Activated CD4-positive, alpha-beta T cell treated with anti-CD3 and anti-CD28 coated beads, Interleukin-2, amount 50 U/mL, for 4 hours (primary cell): ENCODE data around the gene NUAK2.
A peak's percentile ranks its signal among the peaks of the same experiment; 100 is the strongest.

Source experiments
- DNase-seq, 2 experiments: peaks; one replicate each; pipeline ENCODE4 v3.0.0-alpha.2; 2020

The NUAK2 gene

DNA sequence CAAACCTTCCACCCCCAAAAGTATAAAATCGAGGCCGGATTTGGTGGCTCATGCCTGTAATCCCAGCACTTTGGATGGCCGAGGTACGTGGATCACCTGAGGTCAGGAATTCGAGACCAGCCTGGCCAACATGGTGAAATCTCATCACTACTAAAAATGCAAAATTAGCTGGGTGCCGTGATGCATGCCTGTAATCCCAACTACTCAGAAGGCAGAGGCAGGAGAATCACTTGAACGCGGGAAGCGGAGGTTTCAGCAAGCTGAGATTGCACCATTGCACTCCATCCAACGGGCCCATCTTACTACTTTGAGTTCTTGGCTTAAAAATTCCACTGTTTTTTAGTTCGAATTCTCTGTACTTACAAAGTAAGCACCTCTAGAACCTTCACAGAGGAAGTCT lies 24.2 kb upstream of the NUAK2 start:
- no peak for DNase-seq

DNA sequence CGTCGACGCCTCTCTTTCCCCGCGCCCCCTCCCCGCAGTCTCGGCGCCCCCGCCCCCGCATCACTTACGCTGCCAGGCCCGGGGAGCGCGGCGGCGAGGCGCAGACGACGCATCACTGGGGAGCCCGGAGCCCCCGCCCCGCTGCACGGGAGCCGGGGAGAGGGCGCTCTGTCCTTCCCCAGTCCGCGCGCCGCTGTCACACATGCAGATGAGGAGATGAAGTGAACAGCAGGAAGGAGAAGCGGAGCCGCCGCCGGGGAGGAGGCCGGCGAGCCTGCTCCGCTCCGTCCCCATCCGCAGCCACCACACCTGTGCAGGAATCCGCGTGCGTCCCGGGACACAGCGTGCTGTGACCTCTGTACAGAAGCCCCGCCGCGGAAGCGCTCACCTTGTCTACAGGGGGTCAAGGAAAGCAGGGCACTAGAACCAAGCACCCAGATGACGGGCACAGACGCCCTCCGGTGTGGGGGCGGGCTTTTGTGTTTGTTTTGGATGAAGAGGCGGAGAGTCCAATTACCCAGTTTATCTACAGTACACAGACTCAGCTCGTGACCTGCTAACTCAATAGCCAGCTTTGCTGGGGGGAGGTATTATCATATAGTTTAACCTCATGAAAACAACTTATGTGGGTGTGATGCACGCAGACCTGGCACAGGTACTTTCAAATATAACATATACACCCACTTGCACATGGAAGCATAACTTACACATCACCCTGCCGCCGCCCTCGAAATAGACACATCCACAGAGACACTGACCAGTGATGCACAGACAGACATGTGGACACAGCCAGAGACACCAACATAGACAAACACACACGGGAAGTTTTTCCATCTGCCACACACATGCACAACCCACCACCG lies 22.8 kb upstream of the NUAK2 start:
- peak; percentile 43 to 56 for DNase-seq

DNA sequence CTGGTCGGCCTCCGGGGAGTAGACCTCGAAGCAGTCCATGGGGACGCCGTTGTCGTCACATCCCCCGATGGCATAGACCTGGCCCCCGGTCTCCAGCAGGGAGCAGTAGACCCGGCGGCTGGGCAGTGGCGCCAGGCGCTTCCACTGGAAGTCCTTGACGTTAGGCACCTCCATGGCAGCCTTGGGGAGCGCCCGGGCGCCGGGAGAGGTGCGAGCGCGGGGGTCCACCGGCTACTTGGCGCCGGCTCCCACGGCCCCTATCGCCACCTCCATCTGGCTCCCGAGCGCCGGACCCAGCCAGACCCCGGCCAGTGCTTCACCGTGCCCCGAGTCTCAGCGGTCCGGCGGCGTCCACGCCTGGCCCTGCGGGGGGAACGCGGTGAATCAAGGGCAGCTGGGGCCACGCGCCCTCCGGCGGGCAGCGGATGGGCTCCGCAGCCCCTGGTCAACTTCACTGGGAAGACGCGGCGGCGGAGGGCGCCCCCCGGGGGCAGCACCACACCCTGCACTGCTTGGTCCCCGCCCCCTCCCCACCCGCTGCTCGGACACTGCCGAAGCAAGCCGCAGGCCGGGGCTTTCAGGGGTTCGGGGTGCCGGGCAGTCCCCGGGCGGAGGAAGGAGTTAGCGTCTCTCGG lies 22.0 kb upstream of the NUAK2 start:
- no peak for DNase-seq

DNA sequence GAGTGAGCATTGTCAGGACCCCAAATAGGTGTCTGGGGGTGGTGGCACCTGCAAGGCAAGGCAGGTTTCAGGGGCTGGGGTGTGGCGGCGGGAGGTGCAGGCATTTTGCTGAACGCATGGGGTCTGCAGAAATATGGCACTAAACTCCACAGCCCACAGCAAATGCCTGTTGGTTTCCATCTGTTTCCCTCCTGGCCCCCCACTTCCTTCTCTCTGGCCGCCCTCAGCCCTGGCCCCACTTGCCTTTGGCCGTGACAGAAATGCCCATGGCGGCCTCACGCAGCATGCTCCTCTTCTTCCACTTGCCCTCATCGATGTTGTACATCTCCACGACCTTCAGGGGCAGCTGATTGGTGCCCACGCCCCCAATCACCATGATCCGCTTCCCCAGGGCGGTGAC lies 21.4 kb upstream of the NUAK2 start:
- no peak for DNase-seq

DNA sequence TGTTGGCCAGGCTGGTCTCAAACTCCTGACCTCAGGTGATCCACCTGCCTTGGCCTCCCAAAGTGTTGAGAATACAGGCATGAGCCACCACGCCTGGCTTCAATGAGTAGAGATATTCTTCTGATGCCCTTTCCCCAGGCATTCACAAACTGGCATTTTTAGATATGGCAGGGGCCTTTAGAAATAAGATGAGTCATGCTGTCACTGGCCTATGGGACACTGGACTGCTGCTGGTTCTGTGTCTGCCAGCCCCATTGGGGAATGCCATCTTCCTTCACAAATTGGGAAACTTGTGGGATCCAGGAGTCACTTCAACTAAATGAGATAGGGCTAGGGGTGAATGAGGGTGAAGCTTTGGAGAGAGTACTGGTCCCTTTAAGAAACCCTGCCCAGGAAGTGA lies 19.1 kb upstream of the NUAK2 start:
- no peak for DNase-seq

DNA sequence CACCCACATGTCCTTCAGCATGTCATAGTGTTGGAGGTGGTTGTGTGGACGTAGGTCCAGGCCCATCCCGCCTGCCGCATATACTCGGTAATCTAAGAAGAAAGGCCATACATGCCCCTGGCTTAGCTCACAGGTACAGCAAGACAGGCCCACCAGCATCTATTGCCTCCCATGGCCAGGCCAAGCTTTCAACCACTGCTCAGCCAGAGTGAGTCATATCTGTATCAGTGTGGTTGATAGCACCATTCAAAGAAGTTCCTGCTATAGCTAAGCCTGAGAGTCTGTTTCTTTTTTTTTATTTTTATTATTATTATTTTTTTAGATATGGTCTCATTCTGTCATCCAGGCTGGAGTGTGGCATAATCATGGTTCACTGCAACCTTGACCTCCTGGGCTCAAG lies 18.2 kb upstream of the NUAK2 start:
- no peak for DNase-seq

DNA sequence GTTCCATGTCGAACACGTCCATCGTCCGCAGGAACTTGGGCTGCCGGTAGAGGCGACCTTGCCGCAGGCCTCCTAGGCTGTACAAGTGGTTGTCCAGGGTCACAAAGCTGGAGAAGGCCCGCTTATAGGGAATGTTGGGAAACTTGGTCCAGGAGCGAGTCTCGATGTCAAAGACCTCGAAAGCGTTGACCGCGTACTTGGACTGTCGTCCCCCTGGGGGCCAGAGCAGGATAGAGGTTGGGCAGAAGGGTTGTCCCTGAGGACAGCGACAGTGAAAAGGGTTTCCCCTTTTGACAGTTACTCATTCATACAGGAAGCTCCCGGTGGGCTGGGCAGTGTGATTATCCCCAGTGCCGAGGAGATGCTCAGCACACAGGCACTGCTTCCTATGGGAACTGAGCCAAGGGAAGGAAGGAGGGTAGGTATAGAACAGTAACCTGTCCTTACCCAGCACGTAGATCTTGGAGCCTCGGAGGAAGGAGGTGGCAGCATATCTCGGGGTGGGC lies 17.7 kb upstream of the NUAK2 start:
- no peak for DNase-seq

DNA sequence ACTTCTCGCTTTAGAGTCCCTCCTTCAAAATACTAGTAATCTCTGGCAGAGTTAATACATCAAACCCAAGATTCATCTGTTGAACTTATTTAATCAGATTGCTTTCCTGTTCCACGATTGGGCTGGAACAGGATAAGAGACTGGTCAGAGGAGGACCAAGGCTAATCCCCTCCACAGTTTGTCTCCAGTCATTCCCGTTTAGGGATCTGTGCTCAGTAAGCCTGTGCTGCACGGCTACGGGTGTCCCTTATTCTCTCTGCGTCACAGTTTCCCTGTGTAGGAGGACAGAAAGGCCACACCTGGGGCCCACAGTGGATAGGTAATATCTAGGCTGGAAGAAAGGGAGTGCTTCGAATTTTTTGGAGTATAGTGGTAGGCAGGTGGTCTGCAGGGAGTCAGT lies 16.5 kb upstream of the NUAK2 start:
- no peak for DNase-seq

DNA sequence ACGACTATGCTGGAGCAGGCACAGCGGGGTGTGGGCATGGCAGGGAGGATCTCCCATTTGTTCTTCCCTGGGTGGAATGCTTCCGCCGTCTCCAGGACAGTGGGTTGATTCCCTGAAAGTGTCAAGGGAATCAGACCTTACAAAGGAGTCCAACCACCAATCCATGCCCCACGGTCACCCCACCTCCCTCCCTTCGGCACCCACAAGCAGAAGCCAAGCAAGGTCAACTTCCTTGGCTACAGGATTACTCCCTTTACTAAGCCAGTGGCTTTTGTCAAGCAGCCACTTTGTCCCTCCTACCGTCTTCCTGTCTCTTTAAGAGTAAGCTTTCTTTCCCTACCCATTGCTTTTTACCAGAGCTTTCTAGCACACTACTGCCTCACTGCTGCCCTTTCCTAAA lies 15.9 kb upstream of the NUAK2 start:
- no peak for DNase-seq

DNA sequence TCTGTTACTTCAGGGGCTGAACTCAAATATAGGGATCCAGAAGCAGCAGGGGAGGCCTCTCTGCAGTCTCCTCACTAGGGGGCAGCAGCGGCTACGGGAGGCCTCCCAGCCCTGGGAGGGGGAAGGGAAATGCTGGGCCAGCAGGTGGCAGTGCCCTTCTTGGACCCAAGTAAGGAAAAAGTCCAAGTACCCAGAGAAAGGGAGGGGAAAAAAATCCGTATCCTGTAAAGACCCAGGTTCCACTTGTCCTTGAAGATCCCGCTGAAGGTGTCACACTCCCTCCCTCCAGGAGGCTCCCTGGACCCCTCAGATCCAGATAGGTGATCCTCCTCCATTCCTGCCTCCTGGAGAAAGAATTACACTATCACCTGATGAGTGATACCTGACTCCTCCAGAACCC lies 14.1 kb upstream of the NUAK2 start:
- DNase-seq = peak; percentile 73 to 77

DNA sequence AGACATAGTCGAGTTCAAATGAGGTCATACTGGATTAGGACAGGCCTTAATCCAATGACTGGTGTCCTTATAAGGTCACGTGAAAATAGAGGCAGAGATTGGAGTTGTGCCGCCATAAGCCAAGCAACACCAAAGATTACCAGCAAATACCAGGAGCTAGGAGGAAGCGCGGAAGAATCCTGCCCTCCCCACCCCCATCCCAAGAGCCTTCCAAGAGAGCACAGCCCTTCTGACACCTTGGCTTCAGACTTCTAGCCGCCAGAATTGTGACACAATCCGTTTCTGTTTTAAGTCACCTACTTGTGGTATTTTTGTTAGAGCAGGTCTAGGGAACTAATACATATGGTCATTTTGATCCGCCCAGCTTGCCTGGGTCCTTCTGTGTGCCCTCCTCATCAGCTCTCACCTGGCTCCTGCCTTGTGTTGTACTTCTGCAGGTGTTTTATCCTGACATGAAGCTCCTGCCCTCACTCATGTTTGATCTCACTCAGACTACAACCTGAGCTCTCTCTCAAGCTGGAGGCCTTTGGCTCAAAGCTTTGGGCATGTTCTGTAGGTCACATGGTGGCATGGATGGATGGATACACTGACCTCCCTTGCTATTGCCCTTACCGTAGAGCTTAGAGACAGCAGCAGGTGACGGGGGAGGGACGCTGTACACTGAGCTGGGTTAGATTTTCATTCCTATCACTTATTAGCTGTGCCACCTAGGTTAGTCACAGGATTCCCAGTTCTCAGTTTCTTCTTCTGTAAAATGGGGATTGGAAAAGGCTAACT lies 10.7 kb upstream of the NUAK2 start:
- no peak for DNase-seq

DNA sequence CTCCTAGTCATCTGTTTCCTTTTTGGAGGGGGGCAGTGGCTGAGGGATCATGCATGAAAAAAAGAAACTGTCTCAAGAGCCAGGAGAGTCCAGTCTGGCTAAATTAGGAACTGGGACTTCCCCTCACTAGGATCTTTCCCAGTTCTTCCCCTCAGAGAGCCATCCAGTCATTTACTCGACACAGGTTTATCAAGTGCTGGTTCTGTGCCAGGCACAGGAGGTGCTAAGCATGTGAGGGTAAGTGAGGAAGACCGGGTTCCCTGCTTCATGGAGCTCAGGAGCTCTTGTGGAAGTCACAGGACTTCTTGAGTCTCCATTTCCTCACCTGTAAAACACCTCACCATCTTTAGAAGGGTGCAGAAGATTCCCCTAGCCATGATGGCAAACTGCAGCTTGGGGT lies 8.6 kb upstream of the NUAK2 start:
- DNase-seq = no peak

DNA sequence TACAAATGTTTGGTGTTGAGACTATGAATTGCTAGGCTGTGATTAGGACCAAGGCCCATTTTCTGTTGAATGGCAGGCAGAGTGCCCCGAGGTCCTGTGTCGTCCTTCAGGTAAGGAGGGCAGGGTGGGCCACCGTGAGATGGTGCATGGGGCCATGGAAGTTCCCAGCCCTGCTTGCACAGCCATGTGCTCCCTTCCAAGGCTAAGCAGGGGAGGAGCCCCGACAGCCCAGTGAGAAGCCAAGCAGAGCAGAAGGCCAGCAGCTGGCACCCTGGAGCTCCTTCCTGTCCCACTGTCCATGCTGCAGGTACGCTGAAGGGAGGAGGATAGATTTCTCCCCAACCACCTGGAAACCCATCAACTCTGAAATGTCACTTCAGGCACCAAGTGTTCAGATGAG lies 8.2 kb upstream of the NUAK2 start:
- DNase-seq = no peak

DNA sequence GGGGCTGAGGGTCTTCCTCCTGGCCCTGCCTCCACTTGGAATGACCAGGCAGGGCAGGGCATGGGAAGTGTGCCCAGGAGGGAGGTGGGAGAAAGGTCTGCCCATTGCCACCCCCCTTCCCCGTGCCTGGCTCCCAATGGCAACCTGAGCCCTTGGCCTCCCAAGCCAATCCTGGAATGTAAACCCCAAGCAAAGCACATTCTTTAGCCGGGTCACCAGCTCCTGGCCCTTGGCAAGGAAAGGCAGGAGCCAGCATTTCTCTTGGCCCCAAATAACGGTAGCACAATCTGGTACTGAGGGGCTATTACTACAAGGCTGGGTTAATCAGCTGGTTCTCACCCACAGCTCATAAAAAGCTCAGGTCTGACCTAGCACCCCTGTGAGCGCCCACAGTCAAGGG lies 6.9 kb upstream of the NUAK2 start:
- DNase-seq = no peak

DNA sequence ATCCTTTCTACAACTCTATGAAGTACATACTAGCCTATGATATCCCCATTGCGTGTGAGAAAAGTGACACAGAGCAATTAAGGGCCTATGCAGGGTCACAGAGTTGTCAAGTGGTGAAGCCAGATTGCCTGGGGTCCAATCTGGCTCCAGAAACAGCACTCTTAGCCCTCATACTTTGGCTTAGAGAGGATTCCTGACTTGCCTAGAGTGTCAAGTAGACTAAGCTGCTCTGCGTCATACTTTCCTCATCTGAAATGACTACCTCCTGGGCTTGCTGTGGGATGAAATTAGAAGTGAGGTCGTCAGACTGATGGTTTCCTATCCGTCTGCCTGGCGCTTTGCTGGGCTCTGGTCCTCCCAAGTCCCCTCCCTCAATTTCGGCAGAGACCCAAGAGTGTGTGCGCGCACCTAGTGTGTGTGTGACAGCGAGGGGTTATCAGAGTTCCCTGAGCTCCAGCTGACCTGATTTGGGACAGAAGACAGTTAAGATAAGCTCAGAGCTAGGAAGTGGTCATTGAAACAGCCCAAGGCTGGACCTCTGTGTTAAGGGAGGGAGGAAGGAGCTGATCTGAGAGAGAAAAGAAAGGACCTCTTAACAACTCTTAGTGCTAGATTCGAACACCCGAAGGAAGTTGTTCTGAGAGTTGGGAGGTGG lies 5.4 kb upstream of the NUAK2 start:
- no peak for DNase-seq

DNA sequence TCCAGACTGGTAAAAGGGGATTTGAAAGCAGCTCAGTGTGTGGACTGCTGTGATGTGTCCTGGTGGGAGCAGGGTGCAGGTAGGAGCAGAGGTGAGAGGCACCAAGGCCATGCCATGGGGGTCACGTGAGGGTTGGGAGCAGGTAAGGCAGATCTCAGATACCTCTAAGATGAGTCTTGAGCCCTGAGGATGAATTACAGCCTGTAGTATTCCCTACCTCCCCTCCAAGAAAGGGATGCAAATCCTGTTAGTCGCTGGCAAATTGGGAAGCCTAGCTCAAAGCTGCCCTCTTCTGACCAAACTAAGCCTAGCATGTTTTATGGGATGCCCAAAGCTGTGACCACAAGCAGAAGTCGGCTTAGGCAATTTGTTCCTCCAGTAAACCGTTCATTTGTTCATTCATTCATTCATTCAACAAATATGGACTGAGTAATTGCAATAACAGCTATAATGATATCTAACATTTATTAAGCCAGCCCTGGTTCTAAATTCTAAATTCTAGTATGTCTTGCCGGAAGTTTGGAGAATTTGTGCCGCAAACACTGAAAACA lies 3.9 kb upstream of the NUAK2 start:
- DNase-seq = peak; percentile 34 to 51

DNA sequence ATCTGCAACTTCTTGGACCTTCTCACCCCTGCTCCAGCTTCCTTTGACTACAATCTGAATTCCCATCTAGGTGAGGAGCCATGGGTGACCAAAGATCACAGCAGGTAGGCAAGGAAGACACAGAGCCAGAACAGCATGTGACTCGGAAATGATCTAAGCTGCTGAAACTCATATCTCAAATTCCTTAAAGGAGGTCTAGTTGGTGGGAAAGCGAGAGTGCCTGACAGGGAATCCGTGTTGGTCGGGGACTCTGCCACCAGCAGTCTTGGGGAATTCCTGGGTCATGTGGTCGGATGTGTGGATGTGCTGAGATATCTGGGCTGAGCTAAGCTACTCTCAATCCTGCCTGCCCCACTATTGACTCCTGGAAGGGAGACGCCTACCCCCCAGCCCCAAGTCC lies 3.2 kb upstream of the NUAK2 start:
- DNase-seq = no peak

DNA sequence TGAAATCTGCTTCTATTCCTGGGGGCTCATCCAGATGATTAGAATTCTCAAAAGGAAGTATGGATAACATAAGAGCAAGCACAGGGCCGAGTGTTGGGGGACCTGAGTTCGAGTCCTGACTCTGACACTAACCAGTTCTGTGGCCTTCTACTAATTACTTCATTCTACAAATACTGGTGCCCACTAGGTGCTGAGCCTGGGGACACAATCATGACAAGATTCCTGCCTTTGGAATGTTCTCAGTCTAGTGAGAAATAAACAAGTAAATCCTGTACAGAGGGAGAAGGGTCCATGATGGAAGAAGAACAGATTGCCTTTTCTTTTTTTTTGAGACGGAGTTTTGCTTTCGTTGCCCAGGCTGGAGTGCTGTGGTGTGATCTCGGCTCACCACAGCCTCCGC lies 2.2 kb upstream of the NUAK2 start:
- DNase-seq = no peak

DNA sequence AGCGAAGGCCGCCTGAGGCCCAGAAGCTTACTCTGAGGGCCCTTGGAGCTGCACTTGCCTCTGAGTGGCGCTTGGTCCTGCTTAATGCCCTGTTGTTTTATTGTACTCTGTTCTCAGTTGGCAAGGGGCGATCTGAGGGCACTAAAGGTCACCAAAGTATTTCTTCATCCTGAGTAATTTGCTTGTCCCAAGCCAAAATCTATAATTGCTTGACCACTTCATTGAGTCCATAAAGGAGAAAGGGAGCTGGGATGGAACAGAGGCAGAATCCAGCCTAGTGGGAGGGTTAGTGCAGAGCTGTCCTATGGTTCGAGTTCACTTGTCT lies 376 bp upstream of the NUAK2 start:
- no peak for DNase-seq

DNA sequence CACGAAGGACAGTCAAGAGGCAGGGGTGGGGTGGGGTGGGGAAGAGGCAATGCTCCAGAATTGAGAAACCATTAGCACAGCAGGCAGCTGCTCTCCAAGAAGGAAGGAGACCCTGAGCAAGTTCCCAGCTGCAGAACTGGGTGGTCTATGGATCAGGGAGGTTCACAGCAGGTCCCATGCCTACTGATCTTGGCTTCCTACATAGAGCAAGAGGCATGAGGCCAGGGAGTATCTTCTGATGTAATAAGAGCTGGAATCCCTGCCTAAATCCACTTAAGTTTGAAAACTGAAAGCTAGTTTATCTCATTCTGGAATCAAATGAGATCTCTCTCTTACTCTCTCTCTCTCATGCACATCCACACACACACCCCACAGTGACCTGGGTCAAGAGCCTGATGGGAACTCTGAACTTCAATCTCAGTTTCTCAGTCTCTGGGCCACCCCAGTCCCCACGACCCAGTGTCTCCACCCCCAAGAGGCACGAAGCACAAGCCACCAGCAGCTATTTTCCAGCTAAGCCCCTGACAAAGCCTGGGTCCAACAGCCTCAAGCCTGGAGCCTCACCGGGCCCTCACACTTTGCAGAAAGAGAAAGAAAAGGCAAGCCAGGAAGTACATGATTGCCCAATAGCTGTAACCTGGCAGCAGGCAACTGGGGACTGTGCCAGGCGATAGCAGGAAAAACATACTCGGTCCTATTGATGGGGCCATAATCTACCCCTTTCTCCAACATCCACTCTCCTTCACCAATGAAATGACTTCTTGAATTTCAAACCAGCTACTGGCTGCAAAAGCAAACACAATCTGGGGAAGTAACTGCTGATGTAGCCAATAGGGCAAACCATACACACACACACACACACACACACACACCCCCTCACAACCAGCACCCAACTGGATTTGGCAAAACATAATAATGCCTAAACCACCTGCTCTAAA lies 2.2 kb downstream of the NUAK2 start:
- no peak for DNase-seq

DNA sequence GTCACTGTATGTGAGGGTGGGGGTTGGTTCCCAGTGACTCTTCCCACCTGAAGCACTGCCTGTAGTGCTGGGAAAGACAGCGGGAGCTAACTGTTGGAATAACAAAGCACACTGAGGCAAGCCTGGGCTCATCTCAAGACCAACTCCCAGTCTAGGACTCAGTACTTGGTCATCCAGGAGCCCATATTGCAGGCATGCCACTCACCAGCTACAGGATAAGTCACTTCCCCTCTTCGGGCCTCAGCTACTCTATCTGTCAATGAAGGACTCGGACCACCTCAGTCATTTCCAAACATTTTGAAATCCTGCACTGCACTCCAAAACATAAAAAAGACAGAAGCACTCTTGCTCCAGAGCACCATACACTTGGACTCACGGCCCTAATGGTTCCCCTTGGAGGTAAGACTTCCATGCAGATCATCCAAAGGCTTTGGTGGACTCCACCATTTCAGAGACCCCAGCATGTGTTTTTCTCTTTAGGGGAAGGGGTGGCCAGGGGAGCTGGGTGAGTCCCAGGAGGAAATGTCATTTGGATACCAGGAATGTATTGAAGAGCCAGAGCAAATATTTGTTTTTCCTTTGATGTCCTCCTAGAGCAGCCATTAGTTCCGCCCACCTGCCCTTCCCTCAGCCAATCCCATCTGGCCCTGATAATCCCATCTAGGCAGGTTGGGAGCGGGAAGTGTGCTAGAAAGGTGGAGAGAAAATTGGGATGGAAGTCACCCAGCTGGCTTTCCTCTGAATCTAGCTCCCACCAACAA lies 3.1 kb downstream of the NUAK2 start:
- DNase-seq = no peak
